CD1c-positive myeloid dendritic cell (primary cell): ENCODE results near the gene DNAJC5G.
"Not testable (repeated sequence)": the region's sequence is repeated elsewhere in the genome, so short reads cannot be mapped to it uniquely, and the experiment has no call there.

Source experiments
- DNase-seq: peaks from one replicate; pipeline ENCODE4 v3.0.0-alpha.2; 2016; ENCODE audit errors: extremely low spot score

Gene DNAJC5G

DNA sequence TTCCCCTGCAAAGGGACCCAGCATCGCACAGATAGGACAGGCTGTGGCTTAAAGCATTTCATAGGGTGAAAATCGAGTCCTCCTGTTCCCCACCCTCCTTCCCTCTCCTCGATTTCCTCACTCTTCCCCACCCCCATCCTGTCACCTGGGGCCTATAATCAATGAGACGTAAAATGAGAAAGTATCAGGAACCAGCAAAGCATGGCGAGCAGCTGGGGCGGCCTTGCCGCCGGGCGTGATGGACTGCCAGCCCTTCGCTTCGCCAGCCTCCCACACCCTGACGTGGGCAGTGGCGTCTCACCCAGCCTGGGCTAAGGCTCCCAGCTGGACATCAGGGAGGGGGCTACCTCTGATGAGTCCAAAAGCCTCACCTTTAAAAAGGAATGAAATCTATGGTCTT, 23.5 kb upstream of the DNAJC5G start:
- DNase-seq = no peak

DNA sequence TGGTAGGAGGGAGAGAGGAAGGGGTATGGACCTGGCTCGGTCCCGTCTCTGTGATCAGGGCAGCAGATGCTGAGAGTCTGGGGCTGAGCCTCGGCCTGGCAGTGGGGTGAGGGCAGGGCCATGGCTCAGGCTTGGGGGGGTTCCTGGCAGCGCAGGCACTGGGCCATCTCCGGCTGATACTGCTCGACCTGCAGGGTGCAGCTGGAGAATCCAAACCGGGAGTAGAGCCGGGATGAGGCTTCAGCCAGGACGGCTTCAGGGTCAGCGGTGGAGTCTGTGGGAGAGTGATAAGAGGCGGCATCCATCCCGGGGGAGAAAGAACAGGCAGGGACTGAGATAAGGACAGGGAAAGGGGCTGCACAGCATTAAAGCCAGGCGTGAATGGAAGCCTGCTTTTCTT, 20.0 kb upstream of the DNAJC5G start:
- no peak for DNase-seq

DNA sequence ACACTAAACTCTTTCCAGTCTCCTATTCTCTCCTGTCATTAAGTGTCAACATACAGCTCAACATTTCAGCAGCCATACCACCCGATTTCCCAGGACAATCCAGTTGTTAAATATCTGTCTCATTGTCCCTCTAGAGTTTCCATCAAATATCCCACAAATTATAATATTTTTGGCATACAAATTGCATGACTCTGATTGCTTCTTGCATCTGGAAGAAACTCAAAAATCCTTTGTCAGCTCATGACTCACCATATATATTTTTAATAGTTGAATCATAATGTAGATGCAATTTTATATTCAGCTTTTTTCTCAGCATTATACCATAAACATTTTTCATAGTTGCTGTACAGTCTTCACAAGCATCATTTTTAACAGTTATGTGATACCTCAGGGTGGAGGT, 19.6 kb upstream of the DNAJC5G start:
- no peak for DNase-seq

DNA sequence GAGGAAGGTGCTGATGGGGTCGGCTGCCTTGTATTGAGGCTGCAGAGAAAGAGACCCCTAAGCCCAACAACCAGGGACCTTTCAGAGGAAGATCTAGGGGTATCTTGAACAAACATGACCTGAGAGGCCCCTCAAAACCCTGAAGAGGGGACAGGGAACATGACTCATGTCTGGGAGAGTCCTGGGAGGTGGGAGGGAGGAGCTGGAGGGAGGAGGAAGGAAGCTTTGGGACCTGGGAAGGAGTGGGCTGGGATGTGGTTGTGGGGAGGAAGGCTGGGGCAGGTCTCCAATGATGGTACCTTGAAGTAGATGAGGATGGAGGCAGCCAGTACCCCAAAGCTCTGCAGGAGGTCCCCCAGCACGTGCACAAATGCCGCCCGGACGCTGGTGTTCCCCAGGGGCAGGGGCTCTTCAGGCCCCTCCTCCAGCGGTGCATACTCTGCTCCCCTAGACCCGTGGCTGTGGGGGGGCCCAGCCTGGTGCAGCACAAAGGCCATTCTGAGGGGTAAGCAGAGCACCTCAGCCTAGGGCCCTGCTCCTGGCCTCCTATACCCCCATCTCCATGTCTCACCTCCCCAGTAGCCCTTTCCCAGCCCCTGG, 18.3 kb upstream of the DNAJC5G start:
- no peak for DNase-seq

DNA sequence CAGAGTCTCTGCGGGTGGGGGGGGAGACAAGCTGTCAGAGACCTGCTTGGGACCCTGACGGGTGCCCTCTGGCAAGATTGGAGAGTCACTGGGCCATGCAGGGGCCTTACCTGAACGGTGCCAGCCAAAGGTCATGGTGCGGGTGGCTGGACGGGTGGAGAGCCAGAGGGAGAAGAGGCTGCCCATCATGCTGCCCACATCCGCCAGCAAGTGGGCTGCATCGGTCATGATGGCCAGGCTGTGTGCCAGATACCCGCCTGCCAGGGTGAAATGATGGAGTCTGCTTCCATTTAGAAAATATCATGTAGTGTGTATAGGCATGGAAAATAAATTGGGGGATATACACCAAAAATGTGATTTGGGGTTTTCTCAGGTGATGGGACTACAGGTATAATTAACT, 17.2 kb upstream of the DNAJC5G start:
- DNase-seq = no peak

DNA sequence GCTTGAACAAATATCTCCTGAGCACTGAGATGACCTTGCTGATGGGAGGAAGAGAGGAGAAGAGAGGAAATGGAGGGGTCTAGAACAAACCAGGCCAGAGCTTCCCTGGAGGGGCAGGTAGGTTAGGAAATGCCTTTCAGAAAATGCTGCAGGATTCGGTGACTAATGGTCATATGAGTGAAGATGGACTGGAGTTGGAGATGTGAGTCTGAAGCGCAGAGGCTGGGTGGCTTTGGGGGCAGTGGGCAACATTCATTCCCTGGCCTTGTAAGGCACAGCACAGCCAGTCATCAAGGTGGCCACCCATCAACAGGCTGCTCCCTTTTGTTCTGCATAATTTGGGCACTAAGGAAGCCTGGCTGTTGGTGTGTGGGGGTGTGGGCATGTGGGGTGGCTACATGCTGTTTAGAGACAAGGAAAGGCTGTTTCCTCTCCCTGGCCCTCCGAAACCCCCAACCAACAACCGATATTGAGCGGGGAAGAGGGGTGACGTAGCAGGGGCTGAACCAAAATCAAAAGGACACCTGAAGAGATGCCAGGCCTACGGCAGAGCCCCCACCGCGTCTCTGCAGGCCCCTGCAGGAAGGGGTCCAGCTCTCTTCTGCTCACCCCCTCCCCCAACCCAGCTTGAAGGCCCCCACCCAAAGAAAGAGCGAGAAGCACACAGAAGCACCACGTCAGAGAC, 13.8 kb upstream of the DNAJC5G start:
- no peak for DNase-seq

DNA sequence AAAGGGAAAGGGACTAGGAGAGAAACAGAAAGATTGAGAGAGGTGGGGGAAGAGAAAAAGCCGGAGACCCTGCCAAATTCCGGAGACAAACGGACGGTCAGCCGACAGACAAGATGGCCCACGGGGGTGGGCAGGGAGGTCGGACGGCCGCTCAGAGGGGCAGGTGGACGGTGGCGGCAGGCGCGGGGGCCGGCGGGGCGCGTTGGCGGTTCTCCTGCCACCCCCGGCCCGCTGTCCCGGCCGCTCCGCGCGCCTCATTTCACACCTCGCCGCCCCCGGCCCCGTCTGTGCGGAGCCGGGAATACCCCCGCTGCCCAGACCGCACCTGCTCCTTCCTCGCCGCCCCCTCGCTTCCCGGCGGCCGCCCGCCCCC, 13.3 kb upstream of the DNAJC5G start:
- DNase-seq = no peak

DNA sequence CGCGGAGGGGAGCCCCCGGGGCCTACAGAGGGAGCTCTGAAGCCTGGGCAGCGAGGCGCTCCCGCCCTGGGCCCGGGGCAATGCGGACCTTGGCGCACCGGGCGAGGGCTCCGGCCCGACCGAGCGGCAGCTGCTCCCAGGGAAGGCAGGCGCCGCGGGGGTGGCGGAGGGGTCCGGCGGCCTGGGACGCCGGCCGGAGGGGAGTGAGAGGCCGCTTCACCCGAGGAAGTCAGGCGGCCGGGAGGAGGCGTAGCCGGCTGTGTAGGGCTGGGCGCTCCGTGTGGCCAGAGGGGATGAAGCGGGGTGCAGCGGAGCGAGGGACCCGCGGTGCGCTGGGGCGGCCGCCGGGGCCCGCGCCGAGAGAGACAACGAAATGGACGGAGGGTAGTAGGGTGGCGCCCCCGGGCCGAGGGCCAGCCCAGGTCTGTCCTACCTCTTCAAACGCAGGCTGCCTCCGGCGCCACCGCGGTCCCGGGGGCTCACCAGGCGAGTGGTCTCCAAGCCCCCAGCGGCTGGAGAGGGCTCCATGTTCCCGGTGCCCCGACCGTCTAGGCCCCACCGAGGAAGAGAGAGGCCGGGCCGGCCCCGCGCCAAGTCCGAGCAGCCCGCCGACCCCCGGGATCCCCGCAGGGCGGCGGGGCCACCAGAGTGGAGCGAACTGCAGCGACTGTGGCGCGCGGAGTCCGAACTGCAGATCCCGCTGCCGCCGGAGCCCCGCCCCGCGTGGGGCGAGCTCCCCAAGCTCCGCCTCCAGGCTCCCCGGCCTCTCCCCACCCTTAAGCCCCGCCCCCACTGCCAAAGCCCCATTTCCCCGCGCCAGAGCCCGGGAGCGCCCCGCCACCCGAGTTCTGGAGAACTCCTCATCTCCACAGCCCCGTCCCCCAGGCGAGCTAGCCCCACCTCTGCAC, 12.6 kb upstream of the DNAJC5G start, which contains the start of gene SLC30A3:
SLC30A3 (minus strand) TSS at position 669 of the 908 bp plus-strand sequence; CDS start at position 528, 141 bp downstream.
- peak; percentile 67 for DNase-seq

DNA sequence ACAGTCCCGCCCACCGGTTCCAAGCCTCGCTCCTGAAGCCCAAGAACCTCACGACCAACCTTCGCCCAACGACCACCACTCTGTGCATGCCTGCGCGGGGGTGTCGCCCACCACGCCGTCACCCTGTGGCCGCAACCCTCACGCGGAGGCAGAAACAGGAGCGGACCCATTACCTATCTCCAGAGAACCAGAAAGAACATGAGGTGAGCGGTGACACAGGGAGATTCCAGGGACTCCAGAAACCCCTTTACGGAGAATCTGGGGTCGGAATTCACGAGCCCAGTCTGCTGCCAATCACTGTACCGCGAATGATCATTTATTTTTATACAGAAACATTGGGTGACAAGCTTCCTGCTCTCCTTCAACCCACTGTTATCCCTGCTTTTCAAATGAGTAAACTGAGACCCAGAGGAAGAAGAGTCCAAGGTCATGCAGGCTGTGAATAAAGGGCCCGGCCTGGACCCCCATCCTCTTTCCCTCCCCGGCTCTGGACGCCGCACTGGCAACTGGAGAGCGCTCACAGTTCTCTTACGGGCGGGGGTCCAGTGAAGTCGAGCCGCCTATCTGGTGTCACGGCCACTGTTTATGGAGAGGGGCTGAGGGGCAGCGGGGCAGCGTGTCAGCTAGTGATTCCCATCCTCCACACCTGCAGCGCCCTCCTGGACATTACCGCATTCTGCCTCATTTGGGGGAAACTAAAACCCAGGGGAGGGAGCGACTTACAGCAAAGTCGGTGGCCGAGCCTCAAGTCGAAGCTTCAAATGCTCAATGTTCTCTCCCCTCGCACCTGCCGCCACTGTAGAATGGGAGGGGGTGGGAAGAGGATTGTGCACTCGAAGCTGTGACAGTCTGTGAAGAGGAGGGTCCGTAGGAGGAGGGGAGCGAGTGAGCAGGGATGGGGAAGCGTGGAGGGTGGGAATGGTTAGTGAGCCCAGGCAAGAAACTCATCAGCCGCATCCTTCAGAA, 11.7 kb upstream of the DNAJC5G start:
- no peak for DNase-seq

DNA sequence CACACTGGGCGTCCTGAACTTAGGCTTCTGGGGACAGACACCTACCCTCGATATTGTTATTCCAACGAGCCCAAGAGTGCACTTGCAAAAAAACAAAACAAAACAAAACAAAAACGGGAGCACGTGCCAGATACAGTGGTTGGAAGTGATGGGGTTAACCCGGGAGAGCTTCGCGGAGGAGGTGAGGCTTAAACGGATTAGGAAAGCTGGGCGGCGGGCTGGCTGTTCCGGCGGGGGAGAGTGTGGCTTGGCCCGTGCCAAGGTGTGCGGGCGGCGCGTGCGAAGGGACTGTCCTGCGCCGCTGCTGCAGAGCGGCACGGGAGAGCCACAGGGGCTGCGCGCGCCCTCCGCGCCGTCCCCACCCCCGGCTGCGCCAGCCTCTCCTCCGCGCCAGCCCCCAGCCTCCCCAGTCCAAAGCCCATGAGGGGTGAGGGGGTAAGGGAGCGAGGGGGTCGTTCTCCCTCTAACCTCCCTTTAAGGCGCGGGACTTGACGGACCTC, 10.9 kb upstream of the DNAJC5G start:
- no peak for DNase-seq

DNA sequence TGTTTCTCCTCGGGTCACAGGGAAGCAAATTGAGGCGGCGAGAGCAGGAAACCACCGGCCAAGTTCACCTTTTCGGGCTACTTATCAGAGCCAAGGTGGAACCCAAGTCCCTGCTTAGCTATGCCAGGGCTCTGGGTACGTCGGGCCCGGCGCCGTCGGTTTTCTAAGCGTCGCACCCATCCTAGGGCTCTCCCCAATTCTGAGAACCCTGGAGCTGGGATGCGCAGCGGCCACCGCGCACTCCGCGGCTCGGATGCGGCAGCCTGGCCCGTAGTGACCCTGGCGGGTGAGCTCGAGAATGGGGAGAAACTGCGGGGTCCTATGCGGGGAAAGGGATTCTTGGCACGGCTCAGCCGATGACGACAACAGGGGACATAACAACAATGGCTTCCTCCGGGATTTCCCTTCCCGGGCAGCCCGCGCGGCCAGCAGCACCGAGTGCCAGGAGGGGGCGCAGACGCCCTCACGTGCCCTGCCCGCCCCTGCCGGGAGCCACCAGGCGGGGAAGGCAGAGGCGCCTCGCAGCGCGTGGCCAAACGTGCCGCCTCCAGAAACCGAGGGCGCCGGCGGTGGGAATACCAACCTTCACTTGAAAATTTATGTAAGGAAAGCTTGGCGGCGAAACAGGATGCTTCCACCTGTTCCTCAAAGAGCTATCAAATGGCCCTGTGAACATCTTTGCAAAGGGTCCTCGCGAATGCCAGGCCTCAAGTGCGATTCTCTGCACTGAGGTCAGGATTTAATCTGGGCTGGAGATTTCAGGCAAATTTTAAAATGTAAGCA, 10.3 kb upstream of the DNAJC5G start:
- peak; percentile 69 for DNase-seq

DNA sequence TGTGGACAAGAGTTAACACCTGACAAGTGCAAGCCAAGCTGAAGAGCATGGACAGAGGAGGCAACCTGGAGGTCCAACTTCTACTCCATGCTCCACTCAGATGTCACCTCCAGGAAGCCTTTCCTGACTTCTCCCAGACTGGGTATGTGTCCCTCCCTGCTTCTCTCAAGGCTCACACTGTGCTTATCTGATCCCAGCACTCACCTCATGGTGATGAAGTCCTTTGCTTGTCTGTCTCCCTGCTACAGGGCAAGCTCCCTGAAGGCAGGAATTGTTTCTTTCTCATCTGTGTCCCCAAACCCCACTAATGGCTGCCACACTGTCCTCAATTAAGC, 9.7 kb upstream of the DNAJC5G start:
- DNase-seq = no peak

DNA sequence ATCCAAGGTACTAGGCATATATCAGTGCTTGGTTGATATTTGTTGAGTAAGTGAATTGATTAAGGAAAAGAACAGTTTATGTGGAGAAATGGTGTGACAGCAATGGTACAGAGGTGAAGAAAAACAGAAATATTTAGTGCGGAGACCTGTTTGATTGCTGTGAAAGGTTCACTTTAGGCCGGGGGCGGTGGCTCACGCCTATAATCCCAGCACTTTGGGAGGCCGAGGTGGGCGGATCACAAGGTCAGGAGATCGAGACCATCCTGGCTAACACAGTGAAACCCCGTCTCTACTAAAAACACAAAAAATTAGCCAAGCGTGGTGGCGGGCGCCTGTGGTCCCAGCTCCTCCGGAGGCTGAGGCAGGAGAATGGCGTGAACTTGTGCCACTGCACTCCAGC, 6.9 kb upstream of the DNAJC5G start:
- not testable (repeated sequence) for DNase-seq

DNA sequence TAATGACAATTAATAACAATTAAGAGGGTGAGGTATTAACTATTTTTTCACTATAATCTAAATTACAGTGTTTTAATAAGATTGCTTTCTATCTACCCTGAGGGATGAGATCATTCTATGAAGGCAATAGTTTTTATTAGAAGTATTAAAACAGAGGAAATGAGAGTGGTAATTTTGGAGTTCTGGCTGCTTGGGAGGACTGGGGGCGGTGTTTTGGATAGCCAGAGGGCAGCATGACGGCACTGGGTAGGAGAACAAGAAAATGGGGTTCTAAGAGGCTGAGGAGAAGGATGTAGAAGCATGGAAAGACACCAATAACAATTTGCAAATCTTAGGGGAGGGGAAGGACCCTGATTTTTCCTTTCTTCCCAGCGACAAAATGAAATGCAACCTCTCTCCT, 5.1 kb upstream of the DNAJC5G start:
- DNase-seq = no peak

DNA sequence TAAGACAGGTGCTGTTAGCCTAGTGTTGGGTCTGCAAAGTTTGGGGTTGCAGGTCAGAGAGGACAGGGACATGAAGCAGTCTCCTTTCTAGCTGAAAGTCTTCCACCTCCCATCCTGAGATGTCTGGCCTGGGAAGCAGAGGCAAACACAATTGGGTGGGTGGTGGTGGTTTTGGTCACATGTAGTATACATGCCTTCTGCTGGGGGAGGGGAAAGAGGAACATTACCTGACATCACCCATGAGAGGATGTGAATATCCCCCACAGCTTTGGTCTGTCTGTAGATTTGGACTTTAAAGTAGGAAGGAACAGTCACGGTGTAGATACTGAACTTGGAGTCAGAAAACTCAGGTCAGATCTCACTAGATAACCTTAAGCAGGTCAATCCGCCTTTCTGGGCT, 4.6 kb upstream of the DNAJC5G start:
- peak; percentile 37 for DNase-seq

DNA sequence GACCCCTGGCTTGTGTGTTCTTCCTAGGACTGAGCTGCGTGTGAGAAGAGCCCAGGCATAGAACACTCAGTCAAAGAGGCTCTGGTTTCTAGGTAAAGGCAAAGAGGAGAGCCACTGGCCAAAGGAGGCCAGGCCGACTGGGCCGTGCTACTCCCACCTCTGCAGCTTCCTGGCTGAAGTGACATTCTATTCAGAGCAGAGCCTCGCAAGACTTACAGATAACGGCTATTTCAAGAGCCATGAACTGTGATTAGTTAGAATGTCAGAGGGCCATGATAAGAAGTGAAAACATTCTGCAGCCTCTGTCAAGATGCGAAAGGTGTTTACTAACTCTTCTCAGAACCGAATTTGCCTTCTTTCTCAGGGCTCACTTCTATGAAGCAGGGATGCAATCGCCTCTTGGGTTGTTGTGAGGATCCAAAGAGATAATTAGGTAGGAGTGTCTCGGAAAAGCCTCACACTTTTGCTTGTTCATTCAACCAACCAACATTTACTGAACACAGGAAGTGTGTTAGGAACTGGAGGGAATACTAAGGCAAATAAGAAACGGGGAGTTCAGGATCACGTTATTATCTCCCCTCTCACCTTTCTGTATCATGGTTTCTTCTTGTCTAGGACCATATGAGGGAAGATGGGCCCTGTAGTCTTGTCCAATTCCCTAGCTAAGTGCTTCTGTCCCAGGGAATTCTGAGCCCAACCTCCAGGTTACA, 3.4 kb upstream of the DNAJC5G start:
- DNase-seq = no peak

DNA sequence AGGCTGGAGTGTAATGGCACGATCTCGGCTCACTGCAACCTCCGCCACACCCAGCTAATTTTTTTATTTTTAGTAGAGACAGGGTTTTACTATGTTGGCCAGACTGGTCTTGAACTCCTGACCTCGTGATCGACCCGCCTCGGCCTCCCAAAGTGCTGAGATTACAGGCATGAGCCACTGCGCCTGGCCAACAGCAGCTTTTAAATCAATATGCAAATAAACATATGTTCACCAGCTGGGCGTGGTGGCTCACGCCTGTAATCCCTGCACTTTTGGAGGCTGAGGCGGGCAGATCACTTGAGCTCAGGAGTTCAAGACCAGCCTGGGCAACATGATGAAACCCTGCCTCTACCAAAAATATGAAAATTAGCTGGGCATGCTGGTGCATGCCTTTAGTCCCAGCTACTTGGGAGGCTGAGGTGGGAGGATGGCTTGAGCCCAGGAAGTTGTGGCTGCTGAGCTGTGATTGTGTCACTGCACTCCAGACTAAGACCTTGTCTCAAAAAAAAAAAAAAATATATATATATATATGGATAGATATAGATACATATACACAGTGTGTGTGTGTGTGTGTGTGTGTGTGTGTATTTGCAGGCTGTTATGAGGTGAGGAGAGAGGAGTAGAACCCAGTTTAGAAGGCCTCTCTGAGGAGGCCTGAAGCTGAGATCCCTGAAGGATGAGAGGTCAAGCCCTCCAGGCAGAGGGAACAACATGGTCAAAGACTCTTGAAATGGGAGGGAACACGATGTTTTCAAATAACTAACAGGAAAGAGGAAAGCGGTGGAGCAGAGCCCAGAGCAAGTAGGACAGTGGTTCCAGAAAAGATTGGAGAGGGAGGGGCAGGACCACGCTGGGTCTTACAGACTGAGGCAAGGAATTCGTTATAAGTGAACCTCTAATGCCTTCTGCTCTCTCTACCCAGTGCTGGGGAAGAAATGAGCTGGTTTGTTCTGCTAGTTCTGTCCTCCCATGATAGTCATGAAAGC, 2.4 kb upstream of the DNAJC5G start:
- DNase-seq = not testable (repeated sequence)

DNA sequence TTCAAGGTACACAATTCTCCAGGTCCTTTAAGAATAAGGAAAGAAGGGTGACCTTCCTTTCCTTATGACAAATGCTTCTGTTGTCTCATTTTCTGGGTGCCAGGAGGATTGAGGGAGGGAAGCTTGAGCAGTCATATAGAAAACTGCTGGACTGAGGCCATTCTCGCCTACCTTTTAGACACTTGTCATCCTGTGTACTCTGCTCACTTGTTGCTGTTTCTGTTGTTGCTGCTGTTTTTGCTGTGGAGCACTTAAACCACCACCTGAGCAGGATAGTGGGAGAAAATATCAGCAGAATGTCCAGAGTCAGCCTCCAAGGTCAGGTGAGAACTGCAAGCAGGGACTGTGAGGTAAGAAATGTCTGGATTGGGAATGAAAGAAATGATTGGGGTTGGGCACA, 2.8 kb downstream of the DNAJC5G start:
- DNase-seq = no peak

DNA sequence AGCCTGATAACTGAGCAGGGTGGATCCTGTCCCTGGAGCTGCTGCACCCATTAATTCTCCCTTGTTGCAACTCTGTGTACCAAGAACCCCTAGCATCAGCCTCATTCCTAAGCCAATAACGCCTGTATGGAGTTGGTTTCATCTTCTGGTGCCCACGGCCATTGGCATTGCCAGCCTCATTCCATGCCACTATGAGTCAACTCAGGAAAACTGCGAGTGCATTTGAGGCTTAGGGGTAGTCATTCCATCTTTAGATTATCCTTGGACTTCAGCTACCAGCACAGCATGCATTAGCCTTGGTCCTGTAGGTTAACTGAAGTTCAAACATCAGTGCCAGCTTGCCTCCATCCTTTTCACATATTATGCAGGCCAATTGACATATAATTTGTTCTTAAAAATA, 5.6 kb downstream of the DNAJC5G start:
- no peak for DNase-seq
